GM18498 (cell line): ENCODE data around the gene PRSS57.
"Not testable (repeated sequence)": the region's sequence is repeated elsewhere in the genome, so short reads cannot be mapped to it uniquely, and the experiment has no call there.

Experiments used
- ATAC-seq: cut with Tn5 transposase; IDR thresholded peaks from one replicate; pipeline ENCODE4 v1.9.1; 2021; ENCODE audit warnings: mild to moderate bottlenecking, moderate library complexity; ENCODE audit not compliant: unreplicated experiment

PRSS57 gene

DNA sequence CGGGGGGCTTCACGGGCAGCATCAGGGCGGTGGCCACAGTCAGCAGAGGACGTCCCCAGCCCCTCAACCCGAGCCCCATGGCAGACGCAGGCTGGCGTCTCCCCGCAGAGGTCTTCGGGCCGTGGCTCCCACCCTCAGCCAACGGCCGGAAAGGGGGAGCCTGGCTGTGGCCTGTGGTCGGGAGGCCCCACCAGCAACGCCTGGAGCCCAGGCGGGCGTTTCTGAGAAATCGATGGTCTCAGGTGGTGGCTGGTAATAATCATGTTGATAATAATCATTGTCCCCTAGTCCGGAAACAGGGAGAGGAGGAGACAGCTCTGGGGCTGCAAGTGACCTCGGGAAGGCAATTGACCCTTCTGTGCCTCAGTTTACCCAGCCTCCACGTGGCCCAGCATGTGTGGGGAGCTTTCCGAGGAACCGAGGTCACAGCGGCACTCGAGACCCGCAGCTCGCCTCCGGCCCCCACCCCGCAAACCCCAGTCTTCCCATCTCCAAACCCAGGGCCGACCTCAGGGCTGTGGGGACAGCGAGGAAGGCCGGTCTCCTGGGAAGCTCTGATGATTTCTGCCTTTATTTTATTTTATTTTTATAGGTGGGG is at the start of gene PRSS57:
PRSS57 (minus strand) TSS at position 101 of the 598 bp plus-strand sequence; CDS start at position 79, 22 bp downstream.
- no peak for ATAC-seq

DNA sequence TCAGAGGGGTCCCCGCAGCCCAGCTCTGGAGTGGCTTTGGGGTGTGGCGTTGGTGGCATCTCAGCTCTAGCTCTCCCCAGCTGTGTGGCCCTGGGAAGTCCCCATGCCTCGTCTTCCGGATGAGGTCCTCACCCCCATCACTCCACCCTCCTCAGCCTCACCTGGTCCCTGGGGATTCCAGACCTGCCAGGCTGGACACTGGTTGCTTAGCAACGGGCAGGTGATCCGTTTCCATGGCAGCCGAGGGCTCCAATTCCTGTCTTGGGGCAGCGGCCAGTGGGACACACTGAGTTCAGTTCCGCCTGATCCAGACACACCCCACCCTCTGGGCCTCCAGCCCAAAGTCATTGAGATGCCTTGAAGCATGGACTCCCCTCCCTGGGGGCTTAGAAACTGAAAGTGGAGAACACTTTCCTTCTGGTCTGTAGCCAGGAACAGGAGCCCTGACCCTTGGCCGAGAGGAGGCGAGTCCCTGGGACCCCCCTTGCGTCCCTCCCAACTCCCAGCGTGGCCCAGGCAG is 48.0 kb upstream of the PRSS57 start:
- ATAC-seq = no peak

DNA sequence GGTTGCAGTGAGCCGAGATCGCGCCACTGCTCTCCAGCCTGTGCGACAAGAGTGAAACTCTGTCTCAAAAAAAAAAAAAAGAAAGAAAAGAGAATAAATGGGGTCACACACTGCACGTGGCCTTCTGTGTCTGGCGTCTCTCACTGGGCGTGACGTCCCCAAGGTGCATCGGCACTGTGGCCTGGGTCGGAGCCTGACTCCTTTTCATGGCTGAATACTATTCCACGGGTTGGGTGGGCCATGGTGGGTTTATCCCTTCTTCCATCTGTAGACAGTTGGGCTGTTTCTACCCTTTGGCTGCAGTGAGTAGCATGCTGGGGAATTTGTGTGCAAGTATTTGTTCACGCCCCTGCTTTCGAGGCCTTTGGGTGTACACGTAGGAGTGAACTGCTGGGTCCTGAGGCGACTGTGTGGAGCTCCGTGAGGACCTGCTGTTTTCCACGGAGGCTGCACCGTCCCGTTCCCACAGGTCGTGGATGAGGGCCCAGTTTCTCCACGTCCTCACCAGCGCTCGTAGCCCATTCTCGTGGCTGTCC is 47.4 kb upstream of the PRSS57 start:
- no peak for ATAC-seq

DNA sequence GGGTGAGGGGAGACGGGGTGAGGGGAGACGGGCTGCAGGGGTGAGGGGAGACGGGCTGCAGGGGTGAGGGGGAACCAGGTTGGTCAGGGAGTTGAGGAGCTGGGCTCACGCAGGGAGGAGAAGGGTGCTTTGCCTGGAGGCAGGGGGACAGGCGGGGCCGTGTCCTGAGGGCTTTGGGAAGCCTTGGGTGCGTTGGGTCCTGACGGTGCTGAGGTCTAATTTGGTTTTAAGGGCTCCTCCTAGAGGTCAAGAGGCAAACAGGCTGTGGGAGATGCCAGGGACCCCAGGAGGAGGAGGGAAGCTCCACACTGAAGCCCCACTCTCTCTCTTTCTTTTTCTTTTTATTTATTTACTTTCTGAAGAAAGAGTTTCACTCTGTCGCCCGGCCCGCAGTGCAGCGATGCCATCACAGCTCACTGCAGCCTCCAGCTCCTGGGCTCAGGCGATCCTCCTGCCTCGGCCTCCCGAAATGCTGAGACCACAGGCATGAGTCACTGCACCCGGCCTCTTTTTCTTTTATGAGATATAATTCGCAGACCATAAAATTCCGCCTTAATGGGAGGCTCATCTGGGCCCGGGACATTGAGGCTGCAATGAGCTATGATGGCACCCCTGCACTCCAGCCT is 46.4 kb upstream of the PRSS57 start:
- no peak for ATAC-seq

DNA sequence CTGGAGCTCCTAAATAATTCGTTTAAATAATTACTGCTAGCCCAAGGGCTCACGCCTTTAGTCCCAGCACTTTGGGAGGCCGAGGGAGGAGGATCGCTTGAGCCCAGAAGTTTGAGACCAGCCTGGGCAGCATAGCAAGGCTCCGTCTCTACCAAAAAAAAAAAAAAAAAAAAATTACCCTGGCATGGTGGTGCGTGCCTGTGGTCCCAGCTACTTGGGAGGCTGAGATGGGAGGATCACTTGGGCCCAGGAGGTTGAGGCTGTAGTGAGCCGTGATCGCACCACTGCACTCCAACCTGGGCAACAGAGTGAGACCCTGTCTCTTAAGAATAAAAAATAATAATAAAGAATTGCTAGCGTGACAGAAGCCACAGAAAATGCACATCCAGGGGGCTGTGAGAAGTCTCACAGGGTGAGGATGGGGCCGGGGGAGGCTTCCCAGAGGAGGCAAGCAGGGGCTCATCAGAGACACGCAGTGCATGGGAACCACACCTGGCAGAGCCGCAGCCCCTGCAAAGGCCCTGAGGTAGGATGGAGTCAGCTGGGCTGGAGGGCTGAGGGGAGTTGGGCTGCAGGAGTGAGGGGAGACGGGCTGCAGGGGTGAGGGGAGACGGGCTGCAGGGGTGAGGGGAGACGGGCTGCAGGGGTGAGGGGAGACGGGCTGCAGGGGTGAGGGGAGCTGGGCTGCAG is 45.7 kb upstream of the PRSS57 start:
- not testable (repeated sequence) for ATAC-seq

DNA sequence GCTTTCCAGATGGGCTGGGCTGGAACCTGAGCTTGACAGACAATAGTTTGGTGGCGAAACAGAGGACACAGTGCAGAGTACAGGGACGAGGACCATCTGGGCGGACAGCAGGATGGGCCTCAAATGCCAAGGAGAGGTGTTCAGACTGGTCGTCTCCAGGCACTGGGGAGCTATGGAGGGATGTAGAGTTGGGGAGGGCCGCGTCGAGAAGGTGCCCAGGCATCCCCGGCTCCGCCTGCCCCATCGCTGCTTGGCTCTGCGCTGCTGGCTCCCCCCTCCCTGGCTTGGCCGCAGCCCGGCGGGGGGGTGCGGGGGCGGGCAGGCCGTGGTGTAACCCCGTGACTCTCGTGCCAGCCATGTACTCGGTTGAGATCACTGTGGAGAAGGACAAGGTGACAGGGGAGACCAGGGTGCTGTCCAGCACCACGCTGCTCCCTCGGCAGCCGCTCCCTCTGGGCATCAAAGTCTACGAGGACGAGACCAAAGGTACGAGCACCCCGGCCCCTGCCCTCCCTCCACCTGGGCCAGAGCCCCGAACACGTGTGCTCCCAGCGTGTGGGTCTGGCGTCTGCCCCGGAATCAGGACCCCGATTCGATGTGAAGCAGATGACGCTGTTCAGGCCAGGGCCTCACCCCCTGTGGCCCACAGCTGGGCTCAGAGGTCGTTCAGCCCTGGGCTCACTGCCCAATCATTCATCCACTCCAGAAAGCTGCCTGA is 44.9 kb upstream of the PRSS57 start:
- ATAC-seq = no peak

DNA sequence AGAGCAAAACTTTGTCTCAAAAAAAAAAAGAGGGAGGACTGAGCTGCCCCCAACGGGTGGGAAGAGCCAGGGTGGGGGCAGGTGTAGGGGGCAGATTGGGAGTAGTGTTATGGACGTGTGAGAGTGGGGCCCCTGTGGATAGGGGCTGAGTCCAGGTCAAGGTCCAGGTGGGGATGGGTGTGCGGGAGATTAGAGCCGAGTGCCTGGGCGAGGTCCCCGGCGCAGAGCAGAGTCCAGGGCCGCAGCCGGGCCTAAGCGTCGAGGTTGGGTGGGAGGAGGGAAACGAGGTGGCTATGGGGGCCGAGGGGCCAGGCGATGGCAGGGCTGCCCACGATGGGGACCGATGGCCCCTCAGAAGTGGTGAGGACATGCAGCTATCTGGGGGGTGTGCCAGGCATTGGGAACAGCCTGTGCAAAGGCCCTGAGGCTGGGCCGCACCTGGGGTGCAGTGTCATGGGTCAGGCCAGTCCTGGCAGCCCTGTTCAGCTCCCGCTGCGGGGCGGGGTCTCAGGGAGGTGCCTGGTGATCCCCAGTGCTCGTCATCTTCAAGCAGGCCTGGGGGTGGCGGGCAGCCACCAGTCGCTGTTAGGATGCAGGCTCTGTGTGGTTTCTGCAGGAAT is 43.4 kb upstream of the PRSS57 start:
- ATAC-seq = no peak

DNA sequence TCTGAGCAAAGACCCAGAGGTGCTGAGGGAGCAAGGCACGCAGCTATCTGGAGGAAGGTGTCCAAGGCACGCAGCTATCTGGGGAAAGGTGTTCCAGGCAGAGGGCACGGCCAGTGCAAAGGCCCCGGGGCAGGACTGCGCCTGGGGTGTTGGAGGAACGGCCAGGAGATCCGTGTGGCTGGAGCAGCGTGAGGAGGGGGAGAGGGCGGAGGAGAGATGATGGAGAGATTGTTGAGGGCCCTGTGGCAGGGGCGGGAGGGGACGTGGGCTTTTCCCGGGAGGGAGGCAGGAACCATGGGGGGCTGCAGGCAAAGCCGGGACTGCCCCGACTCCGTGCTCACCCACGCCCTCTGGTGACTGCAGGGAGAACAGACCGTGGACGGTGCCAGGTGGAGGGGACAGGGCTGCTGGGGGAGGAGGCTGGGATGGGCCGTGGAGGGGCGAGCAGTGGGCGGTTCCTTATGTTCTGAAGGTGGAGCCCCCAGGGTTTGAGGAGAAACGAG is 42.4 kb upstream of the PRSS57 start:
- ATAC-seq = no peak

DNA sequence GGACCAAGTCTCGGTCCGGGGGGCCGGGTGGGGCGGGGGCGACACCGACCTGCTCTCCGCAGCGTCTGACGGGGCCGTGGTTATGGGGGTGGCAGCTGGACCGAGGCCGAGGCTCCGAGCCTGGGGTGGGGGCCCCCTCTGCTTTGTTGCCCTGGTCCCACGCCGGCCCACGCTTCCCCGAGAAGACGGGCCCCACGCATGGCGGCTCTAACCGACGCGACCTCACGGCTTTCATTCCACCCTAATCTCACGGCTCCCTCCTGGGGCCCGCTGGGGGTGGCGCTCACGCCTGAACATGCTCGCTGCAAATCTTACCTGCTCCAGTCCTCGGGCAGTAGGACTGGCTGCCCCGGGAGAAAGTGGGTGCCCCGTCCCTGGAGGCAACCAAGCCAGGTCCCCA is 40.9 kb upstream of the PRSS57 start:
- ATAC-seq = no peak

DNA sequence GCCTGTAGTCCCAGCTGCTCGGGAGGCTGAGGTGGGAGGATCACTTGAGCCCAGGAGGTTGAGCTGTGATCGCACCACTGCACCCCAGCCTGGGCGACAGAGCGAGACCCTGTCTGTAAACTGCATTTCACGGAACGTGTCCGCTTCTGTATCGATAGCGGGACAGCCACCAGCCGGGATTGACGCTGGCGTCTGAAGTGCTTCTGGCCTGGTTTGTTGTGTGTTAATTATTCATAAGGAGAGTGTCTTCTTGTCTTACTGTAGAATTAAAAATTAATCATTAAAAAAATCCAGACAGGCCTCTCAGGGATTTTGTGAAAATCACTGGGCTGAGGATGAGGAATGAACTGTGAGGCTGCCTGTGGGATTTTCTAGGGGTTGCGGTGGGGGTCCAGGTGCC is 39.5 kb upstream of the PRSS57 start:
- no peak for ATAC-seq

DNA sequence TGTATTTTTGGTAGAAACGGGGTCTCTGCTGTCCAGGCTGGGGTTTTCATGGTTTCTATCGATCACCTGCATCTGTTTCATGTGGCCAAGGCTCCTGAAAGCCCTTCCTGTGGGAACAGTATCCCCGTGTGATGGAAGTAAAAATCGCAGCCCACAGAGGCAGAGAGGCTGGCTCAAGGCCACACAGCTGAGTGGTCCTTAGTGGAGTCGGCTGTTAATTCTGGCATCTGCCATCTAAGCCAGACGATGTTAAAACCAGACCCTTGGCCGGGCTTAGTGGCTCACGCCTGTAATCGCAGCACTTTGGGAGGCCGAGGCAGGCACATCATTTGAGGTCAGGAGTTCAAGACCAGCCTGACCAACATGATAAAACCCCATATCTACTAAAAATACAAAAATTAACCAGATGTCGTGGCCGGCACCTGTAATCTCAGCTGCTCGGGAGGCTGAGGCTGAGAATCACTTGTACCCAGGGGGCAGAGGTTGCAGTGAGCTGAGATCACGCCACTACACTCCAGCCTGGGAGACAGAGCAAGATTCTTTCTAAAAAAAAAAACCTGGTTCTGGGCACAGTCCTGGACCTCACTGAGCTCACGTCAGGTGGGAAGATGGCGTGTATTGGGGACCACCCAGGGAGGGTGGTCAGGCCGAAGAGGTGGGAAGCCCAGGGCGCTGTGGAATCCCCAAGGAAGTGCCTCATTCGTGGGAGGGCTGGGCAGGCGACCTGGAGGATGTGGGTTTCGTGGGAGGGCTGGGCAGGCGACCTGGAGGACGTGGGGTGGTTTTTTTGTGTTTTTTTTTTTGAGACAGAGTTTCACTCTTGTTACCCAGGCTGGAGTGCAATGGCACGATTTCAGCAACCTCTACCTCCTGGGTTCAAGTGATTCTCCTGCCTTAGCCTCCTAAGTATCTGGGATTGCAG is 37.2 kb upstream of the PRSS57 start:
- ATAC-seq = no peak

DNA sequence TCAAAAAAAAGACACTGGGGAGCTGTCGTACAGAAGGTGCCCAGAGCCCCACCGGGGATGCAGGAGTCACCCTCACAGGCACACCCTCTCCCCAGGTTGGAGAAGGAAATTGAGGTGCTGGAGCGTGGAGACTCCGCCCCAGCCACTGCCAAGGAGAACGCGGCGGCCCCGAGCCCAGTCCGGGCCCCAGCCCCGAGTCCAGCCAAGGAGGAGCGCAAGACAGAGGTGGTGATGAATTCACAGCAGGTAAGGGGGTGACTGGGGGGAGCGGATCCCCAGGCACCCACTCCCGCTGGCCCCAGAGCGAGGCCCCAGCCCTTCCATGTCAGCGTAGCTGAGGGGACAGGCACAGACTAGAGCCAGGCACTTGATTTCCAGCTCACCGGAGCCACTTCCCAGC is 35.7 kb upstream of the PRSS57 start:
- ATAC-seq = no peak

DNA sequence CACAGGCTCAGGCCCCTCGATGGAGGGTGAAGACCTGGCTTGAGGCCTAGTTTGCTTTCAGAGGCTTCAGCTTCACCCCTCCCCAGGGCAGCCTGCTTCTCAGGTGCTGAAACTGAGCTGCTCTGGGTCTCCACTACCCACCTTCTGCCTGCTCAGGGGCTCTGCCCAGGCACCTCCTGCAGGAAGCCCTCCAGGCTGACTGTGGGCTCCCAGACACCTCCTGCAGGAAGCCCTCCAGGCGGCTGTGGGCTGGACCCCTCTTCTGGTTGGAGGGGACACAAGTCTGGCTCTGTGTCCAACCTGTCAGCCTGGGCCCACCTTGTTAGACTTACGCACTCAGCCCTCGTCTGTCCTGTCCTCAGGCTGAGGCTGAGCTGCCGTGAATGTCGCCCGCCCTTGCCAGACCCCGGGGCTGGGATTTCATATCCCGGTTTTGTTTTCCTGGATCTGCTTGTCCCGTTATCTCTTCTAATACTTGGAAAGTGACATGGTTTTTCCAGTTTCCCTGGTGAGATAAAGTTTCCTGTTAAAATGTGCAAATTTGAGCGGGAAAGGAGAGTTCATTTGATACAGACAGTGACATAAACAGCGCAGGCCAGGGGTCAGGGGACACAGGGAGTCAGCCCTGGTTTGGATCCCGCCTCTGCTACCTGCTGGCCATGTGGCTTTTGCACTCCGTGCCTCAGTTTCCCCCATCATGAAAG is 34.9 kb upstream of the PRSS57 start:
- no peak for ATAC-seq

DNA sequence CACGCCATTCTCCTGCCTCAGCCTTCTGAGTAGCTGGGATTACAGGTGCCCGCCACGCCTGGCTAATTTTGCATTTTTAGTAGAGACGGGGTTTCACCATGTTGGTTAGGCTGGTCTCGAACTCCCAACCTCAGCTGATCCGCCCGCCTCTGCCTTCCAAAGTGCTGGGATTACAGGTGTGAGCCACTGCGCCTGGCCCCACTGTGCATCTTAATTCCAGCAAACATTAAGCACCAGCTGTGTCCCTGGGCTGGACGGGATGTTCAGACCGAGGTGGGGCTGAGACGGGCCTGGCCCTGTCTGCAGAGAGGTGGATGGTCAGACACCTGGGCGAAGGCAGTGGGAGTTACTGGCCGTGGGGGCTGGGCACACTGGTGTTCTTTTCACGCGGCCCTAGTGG is 34.3 kb upstream of the PRSS57 start:
- not testable (repeated sequence) for ATAC-seq

DNA sequence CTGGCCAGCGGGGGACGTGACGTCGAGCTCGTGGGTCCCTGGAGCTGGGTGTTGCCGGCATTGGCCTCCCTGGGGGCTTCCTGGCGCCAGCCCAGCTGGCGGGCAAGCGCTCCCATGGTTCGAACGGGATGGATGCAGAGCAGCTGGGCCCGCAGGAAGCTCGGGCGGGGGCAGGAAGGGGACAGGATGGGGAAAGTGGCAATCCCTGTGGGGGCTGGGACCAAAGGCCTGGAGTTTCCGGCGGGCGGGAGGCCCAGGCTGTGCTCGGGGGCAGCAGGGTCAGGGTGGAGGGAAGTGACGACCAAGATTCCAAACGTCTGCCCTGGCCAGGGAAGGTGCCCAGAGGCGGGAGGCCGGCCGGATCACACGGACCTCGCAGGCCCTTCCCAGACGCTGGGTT is 32.8 kb upstream of the PRSS57 start:
- ATAC-seq = no peak

DNA sequence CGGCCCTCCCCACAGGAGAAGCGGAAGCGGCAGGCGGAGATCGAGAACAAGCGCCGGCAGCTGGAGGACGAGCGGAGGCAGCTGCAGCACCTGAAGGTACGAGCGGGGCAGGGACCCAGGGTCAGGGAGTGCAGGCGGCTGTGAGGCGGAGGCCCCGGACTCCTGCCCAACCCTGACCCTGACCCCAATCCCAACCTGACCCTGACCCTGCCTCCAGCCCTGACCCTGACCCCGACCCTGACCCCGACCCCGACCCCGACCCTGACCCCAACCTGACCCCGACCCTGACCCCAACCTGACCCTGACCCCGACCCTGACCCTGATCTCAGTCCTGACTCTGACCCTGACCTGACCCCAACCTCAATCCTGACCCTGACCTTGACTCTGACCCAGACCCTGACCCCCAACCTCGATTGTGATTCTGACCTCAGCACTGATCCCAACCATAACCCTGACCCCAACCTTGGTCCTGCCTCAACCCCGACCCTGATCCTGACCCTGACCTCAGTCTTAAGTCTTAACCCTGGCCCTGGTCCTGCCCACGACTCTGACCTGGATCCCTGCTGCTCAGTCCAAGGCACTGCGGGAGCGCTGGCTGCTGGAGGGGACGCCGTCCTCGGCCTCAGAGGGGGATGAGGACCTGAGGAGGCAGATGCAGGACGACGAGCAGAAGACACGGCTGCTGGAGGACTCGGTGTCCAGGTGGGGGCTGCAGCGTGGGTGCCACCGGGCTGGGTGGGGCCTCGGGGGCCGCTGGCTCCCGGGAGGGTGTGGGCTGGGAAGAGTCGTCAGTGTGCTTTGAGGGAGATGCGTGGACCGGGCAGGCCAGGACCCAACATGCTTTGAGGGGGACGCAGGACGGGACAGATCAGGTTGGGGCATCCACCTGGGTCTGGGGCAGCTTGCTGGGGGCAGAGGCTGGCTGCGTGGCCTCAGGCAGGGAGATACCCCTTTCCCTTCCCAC is 32.0 kb upstream of the PRSS57 start:
- ATAC-seq = no peak

DNA sequence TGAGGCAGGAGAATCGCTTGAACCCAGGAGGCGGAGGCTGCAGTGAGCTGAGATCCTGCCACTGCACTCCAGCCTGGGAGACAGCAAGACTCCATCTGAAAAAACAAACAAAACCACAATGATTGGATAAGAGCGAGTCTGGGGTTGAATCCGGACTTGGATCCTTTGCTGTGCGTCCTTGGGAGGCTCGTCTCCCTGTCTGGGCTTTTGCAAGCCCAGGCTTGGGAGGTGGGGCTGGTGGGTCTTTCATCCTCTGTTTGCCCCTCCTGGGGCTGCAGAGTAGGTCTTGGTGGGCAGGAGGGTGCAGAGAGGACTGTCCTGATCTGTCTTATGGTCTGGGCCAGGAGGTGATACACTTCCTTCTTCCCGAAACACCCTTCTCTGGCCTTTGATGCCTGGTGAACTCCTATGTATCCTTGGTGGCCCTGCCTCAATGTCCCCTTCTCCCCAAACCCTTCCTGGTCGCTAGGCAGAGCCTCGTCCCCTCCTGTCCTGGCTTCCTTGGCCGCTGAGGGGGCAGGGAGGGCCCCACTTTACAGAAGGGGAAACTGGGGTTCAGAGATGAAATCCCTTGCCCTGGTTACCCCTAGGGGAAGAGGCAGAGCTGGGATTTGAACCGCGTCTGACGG is 30.3 kb upstream of the PRSS57 start:
- ATAC-seq = no peak
